GM18870 (cell line): ENCODE measurements around the gene NTM.

ENCODE experiments used
- ATAC-seq: cut with Tn5 transposase; IDR thresholded peaks from one replicate; pipeline ENCODE4 v1.9.1; 2021; ENCODE audit warnings: moderate library complexity; ENCODE audit not compliant: unreplicated experiment

NTM gene

DNA sequence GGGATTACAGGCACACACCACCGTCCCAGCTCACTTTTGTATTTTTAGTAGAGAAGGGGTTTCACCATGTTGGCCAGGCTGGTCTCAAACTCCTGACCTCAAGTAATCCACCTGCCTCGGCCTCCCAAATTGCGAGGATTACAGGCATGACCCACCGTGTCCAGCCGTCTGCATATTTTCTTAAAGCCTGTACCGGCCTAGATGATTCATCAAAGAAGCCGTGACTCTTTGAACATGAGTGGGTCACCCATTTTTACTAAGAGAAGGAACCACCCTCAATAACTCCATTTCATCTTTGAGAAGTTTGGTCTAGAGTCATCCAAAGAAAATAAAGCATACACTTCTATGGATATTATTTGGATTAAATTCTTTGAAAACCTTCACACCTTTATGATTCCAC, 388.3 kb downstream of the NTM start:
- ATAC-seq, result no peak

DNA sequence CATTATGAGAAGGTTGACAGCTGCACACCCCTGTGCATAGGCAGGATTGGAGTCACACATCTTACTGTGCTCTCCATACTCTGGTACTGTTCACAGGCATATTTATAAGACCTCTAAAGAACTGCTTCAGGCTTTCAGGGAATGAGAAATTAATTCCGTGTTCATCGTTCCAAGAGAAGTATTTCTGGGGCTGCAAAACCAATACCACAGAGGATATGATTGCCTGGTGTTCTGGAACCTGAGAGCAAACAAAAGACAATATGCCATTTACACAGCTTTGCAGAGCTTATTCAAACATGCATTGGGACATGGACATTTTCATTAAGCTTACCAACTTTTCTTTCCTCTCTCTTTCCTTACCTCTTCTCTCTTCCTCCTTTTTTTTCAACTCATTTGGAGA, 388.7 kb downstream of the NTM start:
- ATAC-seq, result no peak

DNA sequence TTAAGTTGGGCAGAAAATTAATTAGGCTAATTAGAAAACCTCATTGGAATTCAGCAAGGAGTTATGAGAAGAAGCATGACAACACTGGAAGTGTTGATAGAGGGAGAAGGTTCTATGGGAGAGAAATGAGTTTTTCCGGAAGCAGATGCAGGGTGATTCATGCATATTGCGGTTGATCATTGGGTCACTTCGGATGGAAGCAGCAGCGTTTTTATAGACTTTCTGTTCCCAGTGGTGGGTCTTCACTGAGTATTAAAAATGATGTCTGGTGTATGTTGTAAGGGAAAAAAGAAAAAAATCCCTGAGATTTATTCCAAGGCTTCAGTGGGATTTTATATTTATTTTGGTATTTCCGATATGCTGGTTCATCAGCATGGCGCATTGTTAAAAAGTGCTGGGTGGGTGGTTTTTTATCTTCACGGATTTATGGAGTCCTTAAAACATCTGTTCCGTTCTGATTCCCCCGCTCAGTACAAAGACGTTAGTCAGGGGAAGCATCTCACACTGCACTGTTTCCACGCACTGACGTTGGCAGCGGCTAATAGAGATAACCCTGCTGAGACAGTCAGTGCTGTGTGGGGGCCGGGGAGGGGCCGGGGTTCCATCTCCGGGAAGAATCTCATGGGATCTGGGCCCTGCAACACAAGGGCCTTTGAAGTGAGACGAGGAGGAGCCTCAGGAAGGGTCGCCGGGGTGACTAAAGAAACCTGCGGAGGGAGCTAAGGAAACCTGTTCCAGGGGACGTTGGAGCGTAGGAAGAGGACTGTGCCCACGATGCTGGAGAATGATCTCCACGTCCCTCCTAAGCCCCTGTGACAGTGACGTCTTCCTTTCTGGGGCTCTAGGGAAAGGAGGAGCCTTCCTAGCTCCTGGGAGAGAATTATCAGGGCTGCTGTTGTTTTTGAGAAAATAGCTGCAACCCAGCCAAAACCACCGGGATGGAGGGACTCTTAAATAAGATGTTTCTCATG, 390.0 kb downstream of the NTM start:
- ATAC-seq, result no peak

DNA sequence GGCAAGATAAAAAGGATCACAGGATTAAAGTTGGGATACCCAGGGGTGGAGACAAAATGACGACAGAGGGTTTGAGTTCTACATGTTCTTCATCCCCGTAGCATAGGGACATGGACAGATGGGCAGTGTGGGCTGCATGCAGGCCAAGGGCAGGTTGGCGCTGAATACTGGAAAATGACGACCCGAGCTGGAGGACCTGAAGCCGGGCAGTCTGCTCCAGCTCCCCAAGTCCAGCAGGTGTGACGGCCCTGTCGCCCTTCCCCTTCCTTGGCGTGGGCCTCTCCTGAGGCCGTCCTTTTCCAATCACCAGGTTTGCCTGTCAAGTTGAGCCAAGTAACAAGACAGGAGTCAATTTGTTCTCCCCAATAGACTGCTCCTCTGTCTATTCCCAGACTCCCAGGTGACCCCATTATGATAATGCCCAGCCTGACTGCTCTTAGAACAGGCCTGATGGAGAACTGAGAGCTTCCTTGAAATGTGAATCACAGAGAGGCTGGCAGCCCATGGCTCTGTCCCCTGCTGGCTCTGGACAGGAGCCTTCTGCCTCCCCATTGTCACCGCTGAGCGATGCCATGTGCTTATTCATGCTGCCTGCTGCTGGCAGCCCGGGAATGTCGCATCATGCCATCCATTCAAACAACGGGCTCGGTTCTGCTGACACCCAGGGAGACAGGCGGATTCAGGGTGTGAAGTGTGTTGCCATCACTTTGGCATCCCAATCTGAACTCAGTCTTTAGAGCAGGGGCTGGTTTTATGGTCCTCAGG, 392.1 kb downstream of the NTM start:
- ATAC-seq, result no peak

DNA sequence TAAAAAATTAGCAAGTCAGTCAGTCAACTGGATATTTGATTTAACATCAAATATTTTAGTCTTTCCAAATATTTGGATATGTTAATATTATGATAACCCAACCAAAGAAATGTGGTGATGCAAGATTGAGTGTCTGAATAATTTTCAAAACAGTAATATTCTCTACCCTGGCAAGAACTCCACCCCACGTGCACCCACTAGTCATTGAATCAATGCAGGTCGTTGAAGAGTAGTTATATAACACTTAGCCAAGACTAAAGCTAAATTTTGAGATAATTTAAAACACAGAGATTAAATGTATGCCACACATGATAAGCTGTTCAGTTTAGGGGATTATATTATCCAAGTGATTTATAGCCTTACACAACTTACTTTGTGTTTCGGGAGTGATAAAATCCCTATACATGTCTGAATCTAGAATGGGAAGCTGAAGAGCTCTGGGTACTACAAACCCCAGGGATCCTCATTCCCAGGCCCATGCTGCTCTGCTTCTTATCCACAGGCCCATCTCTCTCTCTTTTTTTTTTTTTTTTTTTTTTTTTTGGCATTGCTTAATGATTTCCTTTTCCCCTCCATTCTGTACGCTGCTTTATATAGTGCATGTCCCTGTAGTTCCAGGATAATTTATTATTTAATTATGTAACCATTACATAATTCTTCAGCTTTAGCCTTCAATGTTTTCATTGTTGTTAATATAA, 392.9 kb downstream of the NTM start:
- ATAC-seq, result no peak

DNA sequence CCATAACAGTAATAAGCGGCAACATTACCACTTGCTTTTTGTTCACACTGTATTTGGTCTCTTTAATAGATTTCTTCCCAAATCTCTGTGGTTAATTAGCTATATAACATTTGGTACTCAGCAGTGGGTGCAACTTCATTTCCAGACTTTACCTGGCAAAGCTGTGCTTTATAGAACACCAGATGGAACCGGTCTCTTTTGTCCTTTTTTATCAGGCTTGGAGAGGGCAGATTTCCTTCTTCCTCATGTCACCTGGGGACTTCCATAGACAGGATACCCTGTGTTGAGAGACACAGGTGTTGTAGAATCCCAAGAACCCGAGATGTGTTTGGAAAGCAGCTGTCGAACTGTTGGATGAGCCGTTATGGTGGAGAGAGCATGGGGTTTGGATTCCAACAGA, 393.7 kb downstream of the NTM start:
- no peak for ATAC-seq

DNA sequence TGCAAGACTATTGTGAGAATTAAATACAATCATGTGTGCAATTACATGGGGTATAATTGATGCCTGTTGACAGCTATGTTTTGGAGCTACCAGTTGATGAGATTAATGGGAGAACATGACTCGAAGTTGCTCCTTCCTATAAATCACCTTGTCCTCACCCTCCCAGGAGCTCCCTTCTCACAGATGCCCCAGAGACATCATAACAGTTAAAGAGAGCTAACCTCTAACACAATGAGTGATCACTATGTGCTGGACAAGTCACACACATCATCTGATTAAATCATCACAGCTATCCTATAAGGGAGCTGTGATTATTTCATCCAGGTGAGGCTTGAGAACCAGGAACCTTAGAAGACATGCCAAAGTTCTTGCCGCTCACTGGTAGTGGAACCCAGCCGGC, 394.2 kb downstream of the NTM start:
- ATAC-seq, result no peak

DNA sequence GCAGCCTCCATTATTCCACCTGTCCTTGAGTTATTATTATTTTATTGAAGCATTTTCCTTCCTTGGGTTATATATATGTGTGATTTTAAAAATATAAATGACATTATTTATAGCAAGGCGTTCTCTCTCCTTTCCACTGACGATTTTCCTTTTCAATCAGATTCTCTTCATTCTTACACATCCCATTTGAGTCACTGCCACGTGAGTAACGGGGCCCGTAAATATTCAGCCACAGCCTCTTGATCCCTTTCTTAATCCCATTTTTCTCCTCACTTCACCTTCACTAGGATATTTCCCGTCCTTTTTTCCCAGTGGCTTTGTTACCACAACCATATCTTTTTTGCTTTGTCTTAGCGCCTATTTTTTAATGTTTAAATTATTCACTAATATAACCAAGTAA, 396.2 kb downstream of the NTM start:
- ATAC-seq, result no peak

DNA sequence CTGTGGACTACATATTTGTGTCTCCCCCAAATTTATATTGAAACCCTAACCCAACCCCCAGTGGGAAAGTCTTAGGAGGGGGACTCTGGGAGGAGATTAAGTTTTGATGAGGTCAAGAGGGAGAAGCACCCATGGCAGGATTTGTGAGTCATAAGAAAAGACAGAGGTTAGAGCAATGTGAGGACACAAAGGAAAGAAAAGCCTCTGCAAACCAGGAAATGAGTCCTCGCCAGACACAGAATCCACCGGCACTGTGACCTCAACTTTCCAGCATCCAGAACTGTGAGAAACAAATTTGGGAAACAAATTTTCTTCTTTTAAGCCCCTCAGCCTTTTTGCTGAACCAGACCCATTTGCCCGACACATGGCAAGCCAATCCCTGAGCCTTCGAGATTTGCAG, 397.0 kb downstream of the NTM start:
- ATAC-seq, result no peak

DNA sequence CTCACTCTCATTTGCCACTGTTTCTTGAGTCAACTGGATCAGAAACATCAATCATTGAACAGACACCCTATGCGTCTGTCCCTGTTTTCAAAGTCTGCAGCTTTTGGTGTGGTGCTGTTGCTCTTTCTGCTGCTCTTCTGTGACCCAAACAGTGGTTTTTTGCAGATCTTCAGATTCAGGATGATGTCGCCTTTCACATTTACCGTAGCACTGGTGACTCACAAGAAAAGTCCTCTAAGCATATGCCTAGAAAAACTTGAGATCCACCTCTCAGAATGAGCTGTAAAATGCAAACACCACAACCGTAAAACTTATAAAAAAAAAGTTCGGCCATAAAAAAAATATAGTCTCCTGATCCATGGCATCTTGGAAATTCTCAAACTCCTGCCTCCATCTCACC, 400.4 kb downstream of the NTM start:
- ATAC-seq, result no peak

DNA sequence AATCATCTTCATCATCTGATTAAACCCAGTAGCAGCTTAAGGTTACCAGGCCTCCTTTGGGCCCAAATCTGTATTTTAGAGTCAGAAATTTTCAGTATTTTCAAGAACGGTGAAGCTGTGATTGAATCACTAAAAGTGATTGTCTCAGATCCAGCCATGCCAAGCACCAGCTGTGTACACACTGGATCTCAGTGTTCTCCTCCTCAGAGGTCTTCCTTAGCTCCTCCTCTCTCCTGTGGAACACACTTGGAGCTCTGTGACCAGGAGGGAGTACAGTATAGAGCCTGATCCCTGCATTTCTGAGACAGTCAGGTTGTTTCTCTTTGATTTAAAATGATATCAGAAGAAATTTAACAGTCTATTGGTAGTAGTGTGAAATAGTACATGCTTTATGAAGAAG, 401.1 kb downstream of the NTM start:
- ATAC-seq, result no peak

DNA sequence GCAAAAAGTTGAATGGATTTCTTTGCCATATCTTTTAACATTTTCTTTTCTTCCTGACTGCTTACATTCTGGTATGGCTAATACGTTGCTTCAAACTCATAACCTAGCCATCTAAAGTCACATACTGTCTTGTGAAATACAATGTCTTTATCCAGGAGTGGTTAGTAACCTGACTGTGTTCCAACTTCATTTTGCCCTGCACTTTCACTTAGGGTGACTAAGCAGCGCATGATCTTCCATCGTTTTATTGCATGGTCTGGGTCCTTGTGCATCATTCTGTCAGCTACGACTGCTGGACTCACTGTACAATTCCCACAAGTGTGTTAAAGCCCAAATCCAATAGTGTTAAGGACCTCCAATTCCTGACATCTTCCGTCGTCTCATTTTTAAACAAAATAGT, 403.2 kb downstream of the NTM start:
- ATAC-seq, result no peak

DNA sequence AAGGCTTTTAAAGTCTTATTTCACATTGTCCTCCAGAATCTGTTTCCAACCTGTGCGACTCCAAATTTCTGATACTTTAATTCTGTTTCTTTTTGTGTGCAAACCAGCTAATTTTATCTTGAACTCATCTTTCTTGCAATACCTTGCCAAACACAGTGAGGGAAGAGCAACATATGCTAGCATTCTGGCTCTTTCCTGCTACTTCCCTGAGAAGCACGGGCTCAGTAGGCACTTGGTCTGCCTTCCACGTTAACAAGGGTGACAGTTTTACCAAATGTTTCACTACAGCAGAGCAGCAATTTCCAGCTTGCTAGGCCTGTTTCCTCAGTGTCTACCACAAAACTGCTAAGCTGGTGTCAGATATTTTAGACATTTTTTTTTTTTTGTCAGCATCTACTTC, 405.8 kb downstream of the NTM start:
- ATAC-seq, result no peak

DNA sequence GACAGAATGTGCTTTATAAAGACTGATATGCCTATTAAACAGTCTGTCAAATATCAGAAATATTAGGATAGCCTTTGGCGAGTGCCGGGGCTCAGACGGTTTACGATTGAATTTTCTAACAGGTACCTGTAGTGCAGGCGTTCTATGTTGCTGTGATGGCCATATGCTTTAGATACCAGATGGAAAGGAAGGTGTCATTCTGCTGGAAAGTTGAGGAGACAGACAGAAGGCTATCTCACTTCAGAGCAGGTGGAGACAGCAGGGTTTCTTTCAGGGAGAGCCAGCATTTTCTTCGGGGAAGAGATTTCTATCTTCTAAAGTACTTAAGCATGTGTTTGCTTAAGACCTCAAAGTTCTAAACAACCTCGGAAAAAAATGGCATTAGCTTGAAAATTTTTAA, 415.4 kb downstream of the NTM start:
- ATAC-seq, result no peak

DNA sequence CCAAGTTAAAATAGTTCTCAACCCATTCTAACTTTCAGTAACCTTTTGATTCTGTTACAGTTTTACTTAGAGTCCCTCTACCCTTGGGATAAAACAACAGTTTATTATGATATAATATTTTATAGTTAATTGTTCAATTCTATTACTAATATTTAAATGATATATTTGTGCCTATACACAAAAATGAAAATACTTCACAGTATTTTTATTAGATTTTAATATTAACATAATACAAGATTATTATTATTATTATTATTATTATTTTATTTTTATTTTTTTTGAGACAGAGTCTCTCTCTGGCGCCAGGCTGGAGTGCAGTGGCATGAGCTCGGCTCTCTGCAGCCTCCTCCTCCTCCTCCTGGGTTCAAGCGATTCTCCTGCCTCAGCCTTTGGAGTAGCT, 416.7 kb downstream of the NTM start:
- no peak for ATAC-seq

DNA sequence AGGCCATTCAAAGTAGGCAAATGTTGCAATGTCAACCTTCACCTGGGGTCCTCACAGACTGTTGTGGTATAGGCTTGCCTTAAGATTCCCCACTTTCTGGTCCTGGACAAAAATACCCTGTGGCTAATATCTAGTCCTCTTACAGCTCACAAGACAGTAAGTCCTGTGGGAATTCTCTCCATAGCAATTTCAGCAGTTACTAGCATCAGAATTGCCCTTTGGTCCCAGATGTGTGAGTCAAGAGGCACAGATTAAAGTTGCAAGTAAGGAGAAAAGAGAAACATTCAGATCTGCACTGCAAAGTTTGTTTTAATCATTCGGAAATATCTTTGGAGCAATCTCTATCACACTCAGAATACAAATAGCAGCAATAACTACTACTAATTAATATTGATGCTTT, 420.2 kb downstream of the NTM start:
- no peak for ATAC-seq

DNA sequence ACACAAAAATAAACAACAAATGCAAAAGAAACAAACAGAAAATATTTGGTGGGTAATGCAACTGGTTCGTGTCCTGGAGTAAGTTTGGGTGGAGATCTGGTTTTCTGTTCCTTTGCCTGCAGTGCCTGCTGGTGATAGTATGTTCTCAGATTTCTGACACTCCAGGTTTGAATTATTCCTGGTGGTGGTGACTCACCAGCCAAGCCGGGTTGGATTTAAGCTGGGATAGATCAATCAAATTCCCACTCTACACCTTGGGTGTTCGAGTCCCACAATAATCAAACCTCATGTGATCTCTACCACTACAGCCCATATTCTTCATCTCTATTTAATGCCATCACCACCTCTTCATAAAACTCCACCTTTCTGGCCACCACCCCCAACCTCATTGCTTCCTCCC, 421.8 kb downstream of the NTM start:
- ATAC-seq, result no peak

DNA sequence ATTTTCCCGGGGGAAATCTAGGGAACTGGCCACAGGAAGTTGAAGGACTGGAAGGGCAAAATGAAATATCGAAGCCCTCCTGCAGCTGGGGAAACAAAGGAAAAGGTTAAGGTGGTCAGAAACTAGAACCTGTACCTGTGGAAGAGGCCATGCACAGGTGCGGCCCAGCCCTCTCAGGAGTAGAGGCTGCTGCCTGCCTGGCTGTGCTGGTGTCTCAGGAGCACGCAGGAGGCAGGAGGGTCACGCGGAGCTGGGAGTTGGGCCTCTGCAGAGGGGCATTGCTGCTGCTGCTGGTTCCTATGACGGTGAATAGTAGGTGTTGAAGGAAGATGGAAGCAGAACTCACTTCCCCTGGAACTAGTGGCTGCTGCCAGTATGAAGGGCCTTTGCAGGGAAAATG, 425.7 kb downstream of the NTM start:
- no peak for ATAC-seq

DNA sequence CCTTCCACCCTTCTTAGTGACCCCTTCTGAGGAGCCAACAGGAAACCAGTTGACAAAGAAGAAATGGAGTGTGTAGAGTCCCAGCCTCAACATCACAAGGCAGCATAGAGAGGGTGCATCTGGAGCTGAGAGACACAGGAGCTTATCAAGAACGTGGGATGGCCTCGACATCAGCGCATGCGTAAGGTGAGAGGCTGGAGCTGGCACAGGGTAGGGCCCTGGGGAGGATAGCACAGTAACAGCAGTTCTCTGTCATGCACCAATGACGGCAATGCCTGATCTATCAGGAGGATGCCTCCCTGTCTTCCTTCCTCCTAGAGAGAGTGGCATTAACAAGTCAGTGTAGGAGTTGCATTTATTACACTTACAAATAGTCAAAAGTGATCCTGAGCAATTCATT, 426.1 kb downstream of the NTM start:
- ATAC-seq, result no peak

DNA sequence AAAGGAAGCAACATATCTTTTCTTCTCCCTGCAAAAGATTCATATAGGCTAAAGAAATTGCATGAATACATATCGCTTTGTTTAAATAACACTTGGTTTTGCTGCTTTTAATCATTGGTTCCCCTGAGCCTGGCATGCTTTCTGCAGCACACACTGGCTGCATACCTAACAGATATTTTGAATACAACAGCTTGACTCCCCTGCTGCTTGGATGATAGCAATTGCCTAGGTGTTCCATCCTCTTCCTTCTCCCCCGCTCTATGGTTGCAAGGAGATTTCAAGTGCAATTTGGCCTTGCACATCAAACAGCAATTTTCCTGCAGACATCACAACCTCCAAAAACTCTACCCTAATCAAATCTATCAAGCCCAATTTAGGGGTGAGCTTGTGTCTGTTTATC, 430.0 kb downstream of the NTM start:
- no peak for ATAC-seq

DNA sequence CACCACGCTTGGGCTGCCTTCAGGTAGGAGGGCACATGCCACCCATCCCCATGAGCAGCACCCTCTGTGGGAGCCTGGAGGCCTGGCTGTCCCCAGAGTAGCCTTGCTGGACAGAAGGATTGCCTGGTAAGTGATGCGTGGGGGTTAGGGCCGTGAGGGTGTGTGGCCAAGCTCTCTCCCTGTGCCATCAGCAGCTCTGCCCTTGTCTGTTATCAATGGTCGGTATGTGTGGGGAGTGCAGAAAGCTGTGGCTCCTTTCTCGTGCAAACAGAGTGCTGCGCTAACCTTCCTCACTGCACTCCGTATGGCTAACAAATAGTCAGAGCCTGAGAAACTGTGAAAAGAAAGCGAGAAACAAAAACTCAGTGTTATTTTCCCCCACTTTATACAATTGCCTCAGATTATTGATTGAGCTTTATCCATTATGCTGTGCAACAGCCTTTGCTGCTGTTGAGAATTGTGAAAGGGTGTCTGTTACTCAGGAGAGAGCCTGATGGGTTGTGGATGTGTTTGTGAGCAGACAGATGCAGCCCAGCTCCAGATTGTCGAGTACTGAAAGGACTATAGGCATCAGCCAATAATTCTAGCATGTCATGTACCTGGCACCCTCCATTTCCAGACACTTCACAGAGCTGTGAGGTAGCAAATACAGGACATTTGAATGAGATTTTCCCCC, 432.2 kb downstream of the NTM start:
- ATAC-seq, result no peak
